HEK293 (cell line): ENCODE data around the gene GEMIN7.
"Not testable (repeated sequence)": the region's sequence is repeated elsewhere in the genome, so short reads cannot be mapped to it uniquely, and the experiment has no call there.

Experiments used
- CTCF ChIA-PET: fragments of 350-600 bp; formaldehyde crosslinking; extraction: SDS; loops from one replicate; lab custom pipeline; 2021; ENCODE audit warnings: antibody characterized with exemption; lab: Yijun Ruan, JAX
- POLR2A ChIA-PET: fragments of 300-600 bp; formaldehyde crosslinking; extraction: SDS; loops from one replicate; lab custom pipeline; 2020; ENCODE audit warnings: antibody characterized with exemption, inconsistent platforms; lab: Yijun Ruan, JAX
- H3K27ac ChIP-seq: fragments of 200-500 bp; sonication (Bioruptor generic); 2 replicates; pipeline ENCODE4 v1.5.1; 2014; ENCODE audit warnings: low read depth, low read length, control low read depth, inconsistent platforms; ENCODE audit errors: extremely low read depth
- H3K36me3 ChIP-seq, 2 experiments: fragments of 200-500 bp in 1 of 2; sonication (Bioruptor generic) in 1 of 2; 1 replicate in 1 of 2; 2 replicates in 1 of 2; pipeline ENCODE4 v1.5.1; 2014 to 2017; ENCODE audit warnings: inconsistent platforms in 2 of 2, low read length in 2 of 2; ENCODE audit not compliant: control insufficient read depth in 2 of 2, insufficient read depth in 1 of 2
- H3K4me1 ChIP-seq: fragments of 200-500 bp; sonication (Bioruptor generic); 2 replicates; pipeline ENCODE4 v1.5.1; 2014; ENCODE audit warnings: mild to moderate bottlenecking, low read length, inconsistent platforms; ENCODE audit not compliant: control insufficient read depth, insufficient read depth
- H3K4me3 ChIP-seq: 2 replicates; pipeline ENCODE4 v1.5.1; 2011; ENCODE audit warnings: low read depth, mild to moderate bottlenecking, control low read depth, low read length, moderate library complexity
- H3K9me3 ChIP-seq: fragments of 200-500 bp; sonication (Bioruptor generic); 2 replicates; pipeline ENCODE4 v1.5.1; 2014; ENCODE audit warnings: low read depth, low read length, inconsistent platforms; ENCODE audit not compliant: control insufficient read depth, insufficient read depth
- AEBP2 ChIP-seq: fragments of 450-650 bp; formaldehyde crosslinking; IDR thresholded peaks from 2 replicates; pipeline ENCODE4 v1.5.1; 2016; ENCODE audit warnings: missing biosample characterization, missing genetic modification characterization, borderline replicate concordance
- EGR2 ChIP-seq: fragments of 450-650 bp; formaldehyde crosslinking; IDR thresholded peaks from 2 replicates; pipeline ENCODE4 v1.5.1; 2016; ENCODE audit warnings: low read depth, missing biosample characterization, missing genetic modification characterization
- MYNN ChIP-seq: fragments of 450-650 bp; formaldehyde crosslinking; IDR thresholded peaks from 2 replicates; pipeline ENCODE4 v1.5.1; 2016; ENCODE audit warnings: missing biosample characterization, missing genetic modification characterization, borderline replicate concordance
- REPIN1 ChIP-seq: fragments of 450-650 bp; formaldehyde crosslinking; IDR thresholded peaks from 2 replicates; pipeline ENCODE4 v1.5.1; 2017; ENCODE audit warnings: missing biosample characterization, missing genetic modification characterization, low read depth
- ZBTB20 ChIP-seq: fragments of 450-650 bp; formaldehyde crosslinking; IDR thresholded peaks from 2 replicates; pipeline ENCODE4 v1.5.1; 2016; ENCODE audit warnings: missing biosample characterization, missing genetic modification characterization
- ZBTB8A ChIP-seq: fragments of 450-650 bp; formaldehyde crosslinking; IDR thresholded peaks from 2 replicates; pipeline ENCODE4 v1.5.1; 2016; ENCODE audit warnings: missing biosample characterization, missing genetic modification characterization
- ZFHX2 ChIP-seq: fragments of 450-650 bp; formaldehyde crosslinking; conservative IDR thresholded peaks from 2 replicates; pipeline ENCODE4 v1.5.1; 2016; ENCODE audit warnings: missing biosample characterization, missing genetic modification characterization
- ZIC2 ChIP-seq: fragments of 450-650 bp; formaldehyde crosslinking; IDR thresholded peaks from 2 replicates; pipeline ENCODE4 v1.5.1; 2016; ENCODE audit warnings: missing biosample characterization, missing genetic modification characterization
- ZNF23 ChIP-seq: fragments of 450-650 bp; formaldehyde crosslinking; IDR thresholded peaks from 2 replicates; pipeline ENCODE4 v1.5.1; 2016; ENCODE audit warnings: missing biosample characterization, missing genetic modification characterization, borderline replicate concordance
- ZNF248 ChIP-seq: fragments of 450-650 bp; formaldehyde crosslinking; IDR thresholded peaks from 2 replicates; pipeline ENCODE4 v1.5.1; 2017; ENCODE audit warnings: missing biosample characterization, missing genetic modification characterization
- ZNF341 ChIP-seq: fragments of 450-650 bp; formaldehyde crosslinking; IDR thresholded peaks from 2 replicates; pipeline ENCODE4; 2016; ENCODE audit warnings: low read depth, missing biosample characterization, missing genetic modification characterization
- ZNF362 ChIP-seq: fragments of 450-650 bp; formaldehyde crosslinking; IDR thresholded peaks from 2 replicates; pipeline ENCODE4 v1.5.1; 2016; ENCODE audit warnings: missing biosample characterization, missing genetic modification characterization
- ZNF37A ChIP-seq: fragments of 450-650 bp; IDR thresholded peaks from 2 replicates; pipeline ENCODE4 v1.5.1; 2018; ENCODE audit warnings: missing biosample characterization, missing genetic modification characterization
- ZNF580 ChIP-seq: fragments of 450-650 bp; formaldehyde crosslinking; IDR thresholded peaks from 2 replicates; pipeline ENCODE4 v1.5.1; 2016; ENCODE audit warnings: missing biosample characterization, missing genetic modification characterization
- ZNF596 ChIP-seq: fragments of 450-650 bp; IDR thresholded peaks from 2 replicates; pipeline ENCODE4 v1.5.0; 2018; ENCODE audit warnings: missing biosample characterization, mild to moderate bottlenecking, missing genetic modification characterization, moderate library complexity
- ZNF629 ChIP-seq: fragments of 450-650 bp; formaldehyde crosslinking; IDR thresholded peaks from 2 replicates; pipeline ENCODE4 v1.5.1; 2017; ENCODE audit warnings: missing biosample characterization, missing genetic modification characterization
- ZNF639 ChIP-seq: fragments of 450-650 bp; formaldehyde crosslinking; IDR thresholded peaks from 2 replicates; pipeline ENCODE4 v1.5.1; 2016; ENCODE audit warnings: missing biosample characterization, missing genetic modification characterization
- ZNF692 ChIP-seq: fragments of 450-650 bp; formaldehyde crosslinking; IDR thresholded peaks from 2 replicates; pipeline ENCODE4 v1.5.1; 2016; ENCODE audit warnings: missing biosample characterization, missing genetic modification characterization
- ZNF785 ChIP-seq: fragments of 450-650 bp; formaldehyde crosslinking; IDR thresholded peaks from 2 replicates; pipeline ENCODE4 v1.5.1; 2016; ENCODE audit warnings: missing biosample characterization, missing genetic modification characterization

The GEMIN7 gene

GRCh38 chr19:45118106-45118505 is 39.0 kb downstream of the GEMIN7 start (continued):
- no peak for TF ChIP-seq AEBP2
- no peak for TF ChIP-seq ZNF580 (tag by site-specific recombination)
- no peak for TF ChIP-seq ZNF629
- no peak for TF ChIP-seq ZNF639
- no peak for TF ChIP-seq ZNF341 (tag by site-specific recombination)

- ChIA-PET POLR2A (interaction anchor here (0.5 to 1.3 kb wide), 2 partner anchors 27 to 1243 kb away, joined by 4 to 7 read pairs; no protein-coding TSS in a partner anchor), CTCF (interaction anchor here (0.6 to 1.1 kb wide), 4 partner anchors 13 to 25 kb away, joined by 3 to 4 read pairs (median 4); no protein-coding TSS in a partner anchor)
- peaks cover 22% of the 10 kb centered on the region for H3K4me1 ChIP-seq
- peak; percentile 29; the same call in 1 of the 2 replicates for TF ChIP-seq EGR2
- peak; percentile 75 for TF ChIP-seq ZIC2 (tag by site-specific recombination)
- TF ChIP-seq ZFHX2 (tag by site-specific recombination) = peak; percentile 51
- H3K4me3 ChIP-seq, H3K27ac ChIP-seq, H3K36me3 ChIP-seq, H3K9me3 ChIP-seq: not testable (repeated sequence)
Observed at GRCh38 chr19:45118591-45119355, 39.7 kb downstream of the GEMIN7 start.

GRCh38 chr19:45119582-45119981 is 40.5 kb downstream of the GEMIN7 start:
- H3K4me3 ChIP-seq = no peak overlapping the region
- no peaks in the 10 kb centered on the region; a peak in 1 of 3 replicates for H3K36me3 ChIP-seq
- TF ChIP-seq ZNF596 (tag by site-specific recombination) (no peak), ZNF362 (tag by site-specific recombination) (no peak), ZBTB8A (tag by site-specific recombination) (no peak), ZNF23 (tag by site-specific recombination) (no peak), ZNF692 (tag by site-specific recombination) (no peak), ZNF785 (tag by site-specific recombination) (no peak), MYNN (no peak), ZBTB20 (tag by site-specific recombination) (no peak), ZNF248 (tag by site-specific recombination) (no peak), ZNF37A (tag by site-specific recombination) (no peak), REPIN1 (tag by site-specific recombination) (no peak)
- H3K9me3 ChIP-seq = no peaks in the 10 kb centered on the region
- H3K27ac ChIP-seq = no peak overlapping the region
- ChIA-PET CTCF (interaction anchor here (1.2 kb wide), 1 partner anchor 60 kb away, joined by 5 read pairs; no protein-coding TSS in a partner anchor), POLR2A (interaction anchor here (0.6 to 0.7 kb wide), 2 partner anchors 28 to 668 kb away, joined by 4 to 6 read pairs; no protein-coding TSS in a partner anchor)
- peaks cover 21% of the 10 kb centered on the region for H3K4me1 ChIP-seq
